HS-27A (cell line): ENCODE results near the gene PDGFRA.
"Not testable (repeated sequence)": the region's sequence is repeated elsewhere in the genome, so short reads cannot be mapped to it uniquely, and the experiment has no call there.

Experiments used
- DNase-seq: peaks from one replicate; pipeline ENCODE4 v3.0.0-alpha.2; 2012; ENCODE audit warnings: low read depth, missing footprints

The PDGFRA gene

GRCh38 chr4:54320826-54321685, 92.0 kb downstream of the PDGFRA start:
- DNase-seq: no peak

GRCh38 chr4:54322818-54323417, 93.8 kb downstream of the PDGFRA start:
- DNase-seq: peak; percentile 40

DNA sequence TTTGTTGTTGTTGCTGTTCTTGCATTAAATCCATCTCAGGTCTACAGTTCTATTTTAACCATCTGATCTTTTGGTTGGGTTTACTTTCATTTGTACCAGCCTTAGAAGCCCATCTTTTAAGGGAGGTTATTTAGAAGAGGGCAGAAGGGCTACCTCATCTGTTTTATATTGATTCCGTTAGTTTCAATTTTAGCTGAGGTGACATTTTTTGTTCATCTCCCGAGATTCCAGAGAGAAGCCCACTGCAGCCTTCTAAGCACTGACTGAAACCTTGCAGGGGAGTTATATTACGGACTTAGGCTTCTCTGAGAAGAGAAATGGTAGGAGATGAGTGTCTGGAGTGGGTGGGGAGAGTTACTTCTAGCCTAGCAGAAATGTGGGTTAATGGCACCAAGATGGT, 101.8 kb downstream of the PDGFRA start:
- DNase-seq: no peak

DNA sequence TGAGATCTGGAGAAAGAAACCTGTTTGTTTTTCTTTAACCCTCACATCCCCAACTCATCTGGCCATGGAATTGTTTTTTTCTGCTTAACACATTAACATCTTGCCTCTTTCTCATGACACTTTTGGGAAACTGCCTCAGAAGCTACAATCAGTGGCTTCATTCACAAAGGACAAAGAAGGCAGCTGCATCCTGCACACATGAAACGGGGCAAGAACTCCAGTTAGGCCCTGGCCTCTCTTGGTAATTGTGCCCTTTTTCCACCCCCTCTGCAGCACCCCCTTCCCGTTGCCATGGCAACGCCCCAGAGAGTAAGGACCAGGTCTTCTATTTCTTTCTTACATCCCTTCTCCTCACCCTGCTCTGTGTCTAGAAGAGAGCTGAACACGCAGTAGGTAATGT, 103.4 kb downstream of the PDGFRA start:
- DNase-seq: no peak

DNA sequence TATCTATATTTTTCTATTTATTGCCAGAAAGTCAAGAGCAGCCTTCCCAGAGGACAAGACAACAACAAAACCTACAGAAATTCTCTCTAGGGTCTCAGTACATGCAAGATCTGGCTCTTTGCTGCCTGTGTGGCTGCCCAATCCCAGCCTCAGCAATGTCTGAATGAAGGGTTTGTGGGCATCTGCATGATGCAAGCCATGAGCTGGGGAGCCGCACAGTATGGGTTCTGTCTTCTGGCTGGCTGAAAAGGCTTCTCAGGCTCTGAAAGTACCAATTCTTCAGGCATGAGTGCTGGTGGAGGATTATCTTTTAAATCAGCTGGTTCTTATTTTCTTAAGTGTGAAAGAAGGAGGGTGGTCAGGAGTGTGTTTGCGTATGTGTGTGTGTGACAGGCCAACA, 104.6 kb downstream of the PDGFRA start:
- DNase-seq: no peak

DNA sequence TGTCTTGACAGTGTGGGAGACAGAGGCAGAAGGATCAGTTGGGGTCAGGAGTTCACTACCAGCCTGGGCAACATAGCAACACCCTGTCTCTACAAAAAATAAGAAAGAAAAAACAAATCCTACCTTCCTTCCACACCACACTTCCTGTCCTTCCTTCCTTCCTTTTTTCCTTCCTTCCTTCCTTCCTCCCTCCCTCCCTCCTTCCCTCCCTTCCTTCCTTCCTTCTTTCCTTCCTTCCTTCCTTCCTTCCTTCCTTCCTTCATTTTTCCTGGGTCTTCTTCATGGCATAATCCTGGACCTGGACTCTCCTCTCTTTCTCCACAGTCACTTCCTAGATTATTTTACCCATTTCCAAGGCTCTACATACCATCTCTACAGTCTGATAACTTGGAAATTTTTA, 105.7 kb downstream of the PDGFRA start:
- not testable (repeated sequence) for DNase-seq

- no peak for DNase-seq
These were observed 107.9 kb downstream of the PDGFRA start for GRCh38 chr4:54337009-54337408.

DNA sequence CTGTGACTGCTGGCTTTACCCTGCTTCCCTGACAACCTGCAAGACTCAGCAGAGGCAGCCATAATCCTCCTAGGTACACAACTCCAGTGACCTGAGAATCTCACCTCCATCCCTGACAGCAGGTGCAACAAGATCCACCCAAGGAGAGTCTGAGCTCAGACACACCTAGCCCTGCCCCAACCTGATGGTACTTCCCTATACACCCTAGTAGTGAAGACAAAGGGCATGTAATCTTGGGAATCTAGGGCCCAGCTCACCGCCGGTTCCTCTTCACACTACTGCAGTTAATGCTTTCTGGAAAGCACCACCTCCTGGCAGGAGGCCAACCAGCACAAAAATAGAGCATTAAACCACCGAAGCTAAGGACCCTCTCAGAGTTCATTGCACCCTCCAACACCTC, 113.0 kb downstream of the PDGFRA start:
- not testable (repeated sequence) for DNase-seq
